Islet precursor cell (in vitro differentiated cells): Measurements from ENCODE around the gene KDM4C.
"Not testable (repeated sequence)": the region's sequence is repeated elsewhere in the genome, so short reads cannot be mapped to it uniquely, and the experiment has no call there.

Source experiments
- DNase-seq: peaks from one replicate; pipeline ENCODE4 v3.0.0-alpha.2; 2018

Gene KDM4C

DNA sequence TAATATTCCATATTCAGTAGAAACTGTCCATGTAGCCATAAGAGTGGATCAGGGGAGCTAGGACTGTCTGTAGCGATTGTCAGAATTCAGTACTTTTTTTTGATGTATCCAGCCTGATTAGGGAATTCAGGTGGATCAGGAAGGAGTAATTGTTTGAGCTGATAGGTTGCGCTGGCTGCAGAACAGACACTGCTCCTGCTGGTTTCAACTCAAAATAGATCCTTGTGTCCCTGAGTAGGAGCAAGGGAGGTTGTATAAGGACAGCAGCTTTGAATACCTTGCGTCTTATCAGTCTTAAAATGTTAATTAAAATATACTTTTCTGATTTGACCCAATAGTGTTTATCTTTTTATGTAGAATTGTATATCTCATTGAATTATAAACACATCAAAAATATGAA is 229.6 kb downstream of the KDM4C start:
- DNase-seq: no peak

DNA sequence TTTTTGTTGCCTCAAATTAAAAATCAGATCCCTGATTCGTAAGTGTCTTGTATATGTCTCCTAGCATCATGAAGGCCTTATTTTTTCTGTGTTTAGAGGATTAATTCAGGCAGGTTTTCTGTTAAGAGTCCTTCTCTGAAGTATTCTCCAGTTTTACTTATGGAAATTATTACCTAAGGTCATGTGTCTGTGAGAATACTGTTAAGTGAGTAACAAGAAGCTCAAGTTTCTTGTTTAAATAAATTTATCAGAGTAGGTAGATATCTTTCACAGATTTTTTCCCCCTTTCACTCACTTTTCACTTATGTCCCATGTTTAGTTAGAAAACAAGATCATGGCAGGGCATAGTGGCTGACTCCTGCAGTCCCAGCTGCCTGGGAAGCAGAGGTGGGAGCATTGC is 233.6 kb downstream of the KDM4C start:
- DNase-seq: no peak

DNA sequence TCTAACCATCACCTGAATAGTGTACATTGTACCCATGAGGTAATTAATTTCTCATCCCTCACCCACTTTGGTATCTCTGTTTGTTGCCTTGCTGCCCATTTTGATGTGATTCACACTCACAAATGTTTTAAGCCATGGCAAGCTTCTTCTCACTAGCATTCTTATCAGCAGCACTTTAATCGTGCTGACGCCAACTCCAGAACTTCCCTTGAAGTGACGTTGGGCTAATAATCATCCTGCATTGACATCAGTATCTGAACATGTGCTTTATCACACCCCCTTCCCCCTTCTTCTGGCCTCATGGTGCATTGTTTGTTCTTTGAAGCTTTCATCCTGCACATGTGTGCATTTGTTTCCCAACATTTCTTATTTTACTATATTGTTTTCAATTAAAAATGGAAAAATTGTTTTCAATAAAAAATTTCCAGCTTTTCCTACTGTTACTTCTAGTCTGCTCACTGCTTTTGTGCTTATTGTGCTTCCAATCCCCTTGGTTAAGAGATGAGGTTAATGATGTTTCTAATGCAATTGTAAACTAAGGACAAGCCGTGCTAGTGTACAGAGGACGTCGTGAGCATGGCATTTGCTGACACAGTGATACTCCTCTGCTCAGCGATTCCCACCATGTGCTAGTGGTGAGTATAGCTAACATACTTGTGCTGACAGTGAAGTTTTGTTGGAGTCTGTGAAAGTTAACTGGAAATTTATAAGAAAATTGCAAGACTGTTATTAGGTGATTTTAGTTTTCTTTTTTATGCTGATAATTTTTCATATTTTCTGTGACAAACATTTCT is 238.5 kb downstream of the KDM4C start:
- DNase-seq: no peak

DNA sequence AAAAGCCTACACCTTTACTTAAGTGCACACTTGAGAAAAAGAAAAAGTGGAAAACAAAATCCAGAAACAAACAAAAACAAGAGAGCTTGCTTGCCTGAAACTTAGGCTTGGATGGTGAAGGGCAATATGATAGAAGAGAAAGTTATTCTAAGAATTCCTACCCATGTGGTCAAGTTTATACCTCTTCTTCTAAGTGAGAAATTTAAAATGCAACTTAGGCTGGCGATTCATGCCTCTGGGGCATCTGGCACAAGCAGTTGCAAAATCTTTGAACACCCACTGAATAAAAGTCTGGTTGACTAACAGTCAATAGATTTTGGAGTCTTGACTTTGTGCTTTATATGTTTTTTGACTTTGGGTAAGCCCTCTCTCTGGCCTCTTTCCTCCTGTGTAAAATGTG is 239.6 kb downstream of the KDM4C start:
- no peak for DNase-seq

DNA sequence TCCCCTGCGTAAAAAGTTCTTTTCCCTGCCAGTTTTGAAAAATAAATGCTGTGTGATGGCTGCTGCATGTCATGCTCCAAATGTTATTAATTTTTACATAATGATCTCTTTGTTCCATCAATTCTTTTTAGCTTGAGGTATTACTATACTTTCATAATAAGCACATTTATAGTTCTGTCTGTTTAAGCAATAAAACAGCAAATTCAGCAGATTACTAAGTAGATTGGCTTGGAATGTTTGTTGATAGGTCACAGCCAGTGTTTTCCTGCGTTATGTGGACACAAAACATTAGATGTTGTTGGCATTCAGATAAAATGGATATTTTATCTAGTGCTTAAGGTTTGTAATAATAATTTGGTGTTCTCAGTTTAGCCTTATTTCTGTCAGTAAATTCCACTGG is 242.0 kb downstream of the KDM4C start:
- DNase-seq: no peak

DNA sequence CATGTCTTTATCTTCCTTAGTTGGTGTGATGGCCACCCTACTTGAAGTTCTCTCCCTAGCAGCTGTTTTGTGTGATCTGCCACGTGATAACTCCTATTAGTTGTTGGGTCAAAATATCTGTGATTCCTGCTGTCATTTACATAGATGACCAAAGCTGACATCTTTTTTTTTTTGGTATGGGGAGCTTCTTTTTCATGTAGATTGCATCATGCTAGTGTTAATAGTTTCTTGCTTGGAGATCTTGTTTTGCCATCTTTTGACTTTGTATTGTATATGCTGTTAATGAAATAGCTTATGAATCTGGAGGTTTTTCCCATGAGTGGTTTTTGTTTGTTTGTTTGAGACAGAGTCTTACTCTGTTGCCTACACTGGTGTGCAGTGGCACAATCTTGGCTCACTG is 243.8 kb downstream of the KDM4C start:
- no peak for DNase-seq

DNA sequence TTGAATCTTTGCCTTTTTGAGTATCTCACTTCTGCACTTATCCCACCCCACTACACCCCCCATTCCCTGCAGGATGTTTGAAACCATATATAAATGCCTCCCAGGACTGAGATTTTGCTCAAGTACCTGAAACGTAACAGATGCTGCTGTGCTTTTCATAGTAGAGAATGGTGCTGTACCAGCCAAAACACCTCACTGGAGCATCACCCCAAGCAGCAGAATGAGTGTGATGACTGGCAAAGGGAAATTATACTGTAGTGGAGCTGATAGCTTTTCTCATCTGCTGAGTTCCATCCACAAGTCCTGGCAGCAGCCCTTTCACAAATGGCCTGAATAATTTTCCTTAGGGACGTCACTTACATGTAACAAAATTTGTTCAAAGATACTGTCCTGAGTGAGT is 246.1 kb downstream of the KDM4C start:
- no peak for DNase-seq

DNA sequence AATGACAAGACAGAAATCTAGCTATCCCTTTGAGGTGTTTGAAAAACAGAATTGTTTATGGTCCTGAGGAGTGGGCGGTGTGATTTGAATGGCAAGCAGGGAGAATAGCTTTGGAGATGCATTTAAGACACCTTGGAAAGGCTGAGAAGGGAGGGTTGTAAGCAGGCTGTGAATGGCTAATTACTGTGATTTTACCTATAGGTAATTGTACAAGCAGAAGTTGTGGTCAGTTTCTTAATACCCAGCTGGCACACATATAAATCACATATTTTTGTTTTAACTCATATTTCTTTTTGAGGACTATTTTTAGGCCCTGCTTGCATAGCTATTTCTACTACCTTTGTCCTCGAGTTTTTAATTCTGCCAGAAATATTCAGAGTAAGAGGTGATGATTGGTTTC is 248.6 kb downstream of the KDM4C start:
- DNase-seq: no peak

DNA sequence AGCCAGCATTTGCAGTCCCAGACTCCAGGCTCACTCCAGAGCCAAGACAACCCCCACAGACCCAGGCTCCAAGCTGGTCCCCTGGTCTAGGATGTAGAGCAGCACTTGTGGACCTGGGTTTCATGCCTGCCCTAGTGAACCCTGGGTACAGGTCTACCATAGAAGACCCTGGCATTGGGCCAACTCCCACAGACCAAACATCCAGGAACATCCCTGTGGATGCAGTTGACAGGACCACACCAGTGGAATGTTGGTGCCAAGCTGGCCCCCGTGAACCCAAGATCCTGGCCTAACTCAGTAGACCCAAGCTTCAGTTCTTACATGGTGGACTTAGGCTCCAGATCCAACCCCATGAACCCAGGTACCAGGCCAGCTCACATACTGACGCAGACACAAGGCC is 250.6 kb downstream of the KDM4C start:
- DNase-seq: no peak

DNA sequence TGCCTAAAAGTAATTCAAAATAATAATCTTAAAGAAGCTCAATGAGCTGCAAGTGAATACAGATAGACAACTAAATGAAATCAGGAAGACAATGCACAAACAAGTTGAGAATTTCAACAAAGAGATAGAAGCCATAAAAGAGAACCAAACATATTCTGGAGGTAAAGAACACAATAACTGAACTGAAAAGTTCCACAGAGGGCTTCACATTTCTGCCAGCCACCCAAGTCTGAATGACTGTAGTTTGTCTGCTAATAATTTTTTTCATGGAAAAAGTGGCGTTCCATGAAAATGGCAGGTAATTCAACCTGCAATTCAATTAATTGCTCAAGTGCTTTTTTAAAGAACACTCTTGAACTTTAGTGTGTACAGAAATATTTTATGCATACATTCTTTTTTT is 251.3 kb downstream of the KDM4C start:
- no peak for DNase-seq

DNA sequence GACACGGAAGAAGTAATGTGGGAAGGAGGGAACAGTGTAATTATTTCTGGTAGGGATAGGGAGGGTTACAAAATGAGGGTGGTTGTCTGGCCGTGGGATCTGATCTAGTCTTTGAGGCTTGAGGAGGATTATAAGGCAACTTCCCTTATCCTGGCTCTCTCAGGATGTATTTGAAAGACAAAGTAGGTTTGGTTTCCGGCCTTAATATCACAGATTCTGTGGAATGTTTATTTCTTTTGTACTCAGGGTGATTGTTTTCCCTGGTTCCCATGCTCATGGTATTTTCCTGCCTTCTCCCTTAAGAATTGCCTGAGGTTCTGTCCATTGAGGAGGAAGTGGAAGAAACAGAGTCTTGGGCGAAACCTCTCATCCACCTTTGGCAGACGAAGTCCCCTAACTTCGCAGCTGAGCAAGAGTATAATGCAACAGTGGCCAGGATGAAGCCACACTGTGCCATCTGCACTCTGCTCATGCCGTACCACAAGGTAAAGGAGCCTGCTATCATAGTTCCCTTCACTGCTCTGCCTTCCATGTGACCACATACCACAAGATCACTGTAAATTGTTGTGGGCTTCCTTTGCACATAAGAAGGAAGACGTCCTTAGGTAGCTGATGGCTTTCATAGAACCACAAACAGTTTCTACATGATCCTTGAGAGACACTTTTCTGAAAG is 253.8 kb downstream of the KDM4C start:
- DNase-seq: no peak

DNA sequence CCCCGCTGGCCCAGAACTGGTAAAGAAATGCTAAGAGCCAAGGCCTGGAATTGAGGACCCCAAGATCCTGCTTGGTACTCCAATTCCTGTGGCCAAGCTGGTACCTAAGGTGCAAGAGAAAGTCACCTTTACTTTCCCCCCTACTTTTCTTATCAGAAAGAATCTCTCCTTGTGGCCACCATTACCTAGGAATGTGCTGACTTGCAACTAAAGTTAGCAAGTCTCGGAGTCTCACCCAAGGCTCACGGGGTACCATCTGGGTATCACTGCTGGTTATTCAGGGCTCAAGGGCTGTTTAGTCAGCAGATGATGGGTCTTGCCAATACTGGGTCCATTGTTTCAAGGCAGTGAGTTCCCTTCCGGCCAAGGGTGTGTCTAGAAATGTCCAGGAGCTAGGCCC is 270.2 kb downstream of the KDM4C start:
- no peak for DNase-seq

DNA sequence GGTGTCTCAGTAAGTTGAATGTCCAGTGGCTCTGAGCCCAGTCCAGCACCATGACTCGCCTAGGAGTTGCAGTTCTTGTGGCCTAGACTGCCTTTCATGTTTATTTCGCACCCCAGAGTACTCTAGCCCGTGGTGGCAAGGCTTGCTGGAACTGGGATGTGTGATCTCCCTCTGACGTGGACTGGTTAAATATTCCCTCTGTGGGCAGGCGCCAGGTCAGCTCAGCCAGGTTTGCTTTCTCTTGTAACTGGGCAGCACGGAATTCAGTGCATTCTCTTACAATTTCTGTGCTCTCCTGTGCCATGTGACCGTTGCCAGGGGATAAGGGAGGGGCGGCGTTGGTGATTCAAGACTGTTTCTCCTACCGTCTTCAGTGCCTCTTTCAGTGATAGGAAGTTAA is 270.8 kb downstream of the KDM4C start:
- no peak for DNase-seq

DNA sequence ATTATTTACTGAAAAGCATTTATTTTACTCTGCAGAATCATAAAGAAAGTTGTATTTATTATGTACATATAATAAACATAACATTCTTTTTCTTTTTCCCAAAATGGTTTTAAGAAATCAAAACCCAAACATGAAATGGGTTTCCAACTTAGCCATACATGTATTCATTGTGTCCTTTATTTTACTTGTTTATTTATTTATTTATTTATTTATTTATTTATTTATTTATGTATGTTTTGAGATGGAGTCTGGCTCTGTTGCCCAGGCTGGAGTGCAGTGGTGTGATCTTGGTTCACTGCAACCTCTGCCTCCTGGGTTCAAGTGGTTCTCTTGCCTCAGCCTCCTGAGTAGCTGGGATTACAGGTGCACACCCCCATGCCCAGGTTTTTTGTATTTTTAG is 273.2 kb downstream of the KDM4C start:
- DNase-seq: not testable (repeated sequence)

DNA sequence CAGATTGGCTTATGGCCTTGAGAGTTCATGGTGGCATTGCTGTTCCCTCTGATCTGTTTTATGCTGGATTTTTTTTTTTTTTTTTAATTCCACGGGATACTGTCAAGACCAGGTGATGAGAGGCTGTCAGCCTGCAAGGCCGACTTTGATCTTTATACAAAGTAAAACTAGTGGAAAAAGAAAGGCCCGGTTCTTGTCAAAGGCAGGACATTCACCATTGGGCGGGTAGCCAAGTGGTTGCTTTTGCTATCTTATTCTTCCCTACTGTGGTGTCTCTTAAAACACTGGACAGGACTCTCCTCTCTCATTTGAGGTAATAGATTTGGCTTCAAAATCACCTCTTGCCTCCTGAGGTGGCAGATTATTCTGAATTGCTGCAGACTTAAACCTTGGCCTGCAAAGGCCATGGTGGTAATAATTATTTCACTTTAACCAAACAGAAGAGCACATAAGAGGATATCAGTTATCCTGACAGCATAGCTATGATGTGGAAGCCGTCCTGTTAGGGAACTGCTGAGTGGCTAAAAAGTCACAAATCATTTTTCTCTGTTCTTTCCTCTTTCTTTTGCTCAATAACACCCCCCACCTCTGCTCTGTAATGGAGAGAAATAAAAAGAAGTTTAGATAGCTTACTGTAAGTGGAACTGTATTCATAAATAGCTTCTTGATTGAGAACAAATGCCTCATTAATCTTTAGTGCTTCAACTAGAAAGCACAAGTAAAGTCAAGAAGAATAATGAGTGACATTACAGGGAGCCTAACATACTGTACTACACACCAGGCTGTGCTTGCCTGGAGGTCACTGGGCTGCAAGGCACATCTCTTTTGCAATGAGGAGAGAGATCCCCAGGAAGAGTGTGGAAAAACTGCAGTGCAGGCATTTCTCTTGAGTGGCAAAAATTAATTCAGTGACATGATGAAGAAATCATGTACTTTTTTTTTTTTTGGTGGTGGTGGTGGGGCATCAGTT is 275.6 kb downstream of the KDM4C start:
- DNase-seq: no peak

DNA sequence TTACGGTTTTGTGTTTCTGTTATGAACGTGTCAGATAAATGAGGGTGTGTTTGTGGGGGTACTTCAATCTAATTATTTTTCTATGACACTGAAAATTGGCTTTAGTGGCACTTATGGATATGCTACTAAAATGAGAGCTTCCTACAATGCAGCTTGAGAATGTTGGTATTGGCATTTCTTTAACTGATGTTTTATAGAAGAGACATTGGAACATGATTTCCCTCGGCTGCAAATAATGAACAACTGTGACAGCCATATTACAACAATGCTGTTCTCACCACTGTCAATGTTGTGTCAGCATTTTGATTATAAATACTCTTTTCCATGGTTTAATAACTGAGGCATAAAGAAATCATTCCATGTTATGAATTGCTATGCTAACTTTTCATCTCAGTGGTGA is 279.4 kb downstream of the KDM4C start:
- no peak for DNase-seq

DNA sequence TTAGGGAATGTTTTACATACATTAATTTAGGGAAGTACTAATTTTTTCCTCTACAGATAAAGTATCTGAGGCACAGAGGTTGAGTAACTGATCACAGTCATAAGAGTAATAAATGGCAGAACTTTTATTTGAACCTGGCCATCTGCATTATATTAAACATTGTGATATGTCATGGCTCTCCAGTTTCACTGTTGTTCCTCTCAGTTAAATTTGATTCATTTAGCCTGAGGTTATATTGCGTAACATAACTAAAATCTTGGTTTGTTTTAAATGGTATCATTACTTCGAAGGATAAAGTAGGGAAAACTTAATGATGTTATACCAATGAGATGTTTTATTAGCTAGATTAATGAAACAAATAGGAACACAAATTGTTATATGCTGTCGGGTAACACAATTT is 284.4 kb downstream of the KDM4C start:
- no peak for DNase-seq

DNA sequence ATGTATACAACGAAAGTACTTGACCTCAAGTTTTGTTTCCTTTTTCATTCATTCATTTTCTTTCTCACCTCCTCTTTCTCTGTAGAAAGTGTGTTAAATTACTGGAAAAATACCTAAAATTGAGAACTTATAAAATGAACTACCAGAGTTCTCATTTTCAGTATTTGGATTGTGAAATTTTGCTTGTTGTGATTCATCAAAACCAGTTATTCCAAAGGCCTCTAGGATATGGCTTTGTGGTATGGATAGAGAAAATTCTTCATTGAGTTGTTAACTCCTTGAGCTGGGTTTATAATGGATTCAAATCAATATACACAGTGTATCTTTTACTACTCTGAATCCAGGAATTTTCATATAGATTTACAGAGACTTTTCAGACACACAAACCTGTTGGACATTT is 287.6 kb downstream of the KDM4C start:
- no peak for DNase-seq

DNA sequence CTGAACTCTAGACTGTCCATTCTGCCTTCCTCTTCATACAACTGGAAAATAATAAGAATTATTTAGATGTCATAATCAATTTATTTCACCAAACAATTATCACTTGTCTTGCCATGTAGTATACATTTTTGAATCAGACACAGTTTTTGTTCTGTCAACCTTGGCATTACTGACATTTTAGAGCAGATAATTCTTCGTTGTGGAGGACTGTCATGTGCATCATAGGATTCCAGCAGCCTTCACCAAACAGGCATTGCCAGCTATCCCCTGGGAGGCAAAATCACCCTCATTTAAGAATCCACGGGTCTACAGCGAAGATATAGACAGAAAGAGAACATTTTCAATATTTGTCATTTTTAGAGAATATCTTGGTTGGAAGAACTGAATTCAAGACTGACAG is 293.9 kb downstream of the KDM4C start:
- no peak for DNase-seq

DNA sequence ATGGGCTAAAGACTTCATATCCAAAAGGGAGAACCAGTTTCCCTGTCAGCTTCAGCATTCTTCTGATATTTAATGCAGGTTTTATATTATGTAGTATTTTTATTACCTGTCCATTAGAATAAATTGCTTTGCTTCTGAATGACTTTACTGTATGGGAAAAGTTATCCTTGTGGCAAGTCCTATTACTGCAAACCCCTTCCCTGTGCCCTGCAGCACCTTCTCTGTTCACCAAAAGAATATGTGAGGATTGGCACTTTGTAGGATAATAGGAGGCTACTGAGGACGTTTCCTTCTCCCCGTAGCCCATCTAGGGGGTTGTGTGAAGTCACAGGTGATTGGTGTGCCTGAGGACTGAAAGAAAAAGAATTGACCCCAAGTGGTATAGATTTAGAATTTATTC is 296.1 kb downstream of the KDM4C start:
- DNase-seq: no peak

DNA sequence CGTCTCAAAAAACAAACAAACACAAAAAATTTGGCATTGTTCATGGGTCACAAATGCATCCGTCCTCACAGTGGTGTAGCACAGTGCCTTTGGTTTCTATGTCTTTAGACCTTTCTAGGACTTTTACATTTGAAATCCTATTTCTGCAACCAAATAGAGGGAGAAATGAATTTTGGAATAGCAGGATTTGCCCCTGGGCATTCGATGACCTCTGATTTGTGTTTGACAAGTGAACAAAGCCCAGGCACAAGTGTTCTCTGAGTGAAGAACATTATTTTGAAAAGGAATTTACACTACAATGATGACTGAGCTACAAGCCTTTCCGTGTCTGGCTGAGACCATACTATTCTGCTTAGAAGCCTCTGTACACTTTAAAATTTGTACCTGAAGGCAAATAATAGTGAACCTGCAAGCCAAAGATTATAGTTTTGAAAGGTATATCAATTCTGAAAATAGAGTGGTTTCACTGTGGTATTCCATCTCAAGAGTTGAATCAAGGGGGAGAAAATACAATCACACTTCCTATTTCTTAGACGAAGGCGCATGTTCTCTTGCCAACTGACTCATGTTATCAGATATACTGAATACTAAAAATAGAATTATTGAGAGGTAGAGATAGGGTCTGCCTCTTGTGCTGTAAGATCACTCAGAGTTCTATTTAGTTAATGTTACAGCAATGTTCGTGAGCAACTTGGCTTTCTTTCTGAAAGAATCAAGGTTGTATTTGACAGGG is 297.6 kb downstream of the KDM4C start:
- DNase-seq: no peak

DNA sequence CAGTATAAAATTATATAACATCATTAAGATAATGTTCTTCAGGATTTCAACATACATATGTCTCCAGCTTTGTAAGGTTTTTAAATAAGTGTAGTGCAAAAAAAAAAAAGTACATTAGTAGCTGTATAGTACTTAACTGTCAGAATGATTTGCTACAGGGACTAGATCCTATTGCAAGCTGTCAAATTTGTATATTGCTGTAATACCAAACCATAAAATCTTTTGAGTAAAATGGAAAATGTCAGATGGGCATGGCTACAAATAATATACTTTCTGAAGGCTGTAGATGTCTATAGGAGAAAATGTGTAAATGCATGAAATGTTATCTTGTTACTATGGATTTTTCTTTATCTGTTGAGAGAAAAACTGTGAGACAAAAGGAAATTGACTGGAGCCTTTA is 298.5 kb downstream of the KDM4C start:
- no peak for DNase-seq

DNA sequence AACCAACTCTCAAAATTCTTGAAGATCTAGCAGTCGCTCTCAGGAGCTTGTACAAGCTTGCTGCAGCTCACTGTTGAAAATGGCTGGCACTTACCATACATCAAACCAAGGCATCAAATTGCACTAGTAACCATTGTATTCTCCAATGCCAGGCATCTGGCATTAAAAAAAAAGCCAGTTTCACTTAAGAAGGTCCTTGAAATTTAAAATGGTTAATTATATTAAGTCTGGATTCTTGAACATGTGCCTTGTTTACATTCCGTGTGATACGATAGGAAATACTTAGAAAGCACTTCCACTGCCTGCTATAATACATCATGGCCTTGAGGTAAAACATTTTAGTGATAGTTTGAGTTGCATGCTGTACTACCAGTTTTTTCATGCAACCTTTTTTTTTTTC is 300.7 kb downstream of the KDM4C start:
- no peak for DNase-seq
